Activated CD4-positive, alpha-beta T cell treated with anti-CD3 and anti-CD28 coated beads, Interleukin-2, Interleukin-6, amounts not matched to agents 100 ng/mL and 50 ng/mL, durations not matched to agents 16 hours and 8 hours (primary cell): ENCODE measurements around the gene NKAIN1.
"Not testable (repeated sequence)": the region's sequence is repeated elsewhere in the genome, so short reads cannot be mapped to it uniquely, and the experiment has no call there.

Experiments
- DNase-seq: peaks from one replicate; pipeline ENCODE4 v3.0.0-alpha.2; 2020

The NKAIN1 gene

GRCh38 chr1:31191281-31191680 is 48.4 kb downstream of the NKAIN1 start:
- no peak for DNase-seq

- DNase-seq = no peak
Measured at GRCh38 chr1:31189696-31190674, 49.7 kb downstream of the NKAIN1 start.

- peak; percentile 60 for DNase-seq
Measured at GRCh38 chr1:31183927-31184554, 55.6 kb downstream of the NKAIN1 start.

GRCh38 chr1:31183126-31183525 is 56.6 kb downstream of the NKAIN1 start:
- no peak for DNase-seq

GRCh38 chr1:31182352-31182751 is 57.3 kb downstream of the NKAIN1 start:
- DNase-seq = peak; percentile 39

- peak; percentile 61 for DNase-seq
Measured at GRCh38 chr1:31181515-31182343, 58.0 kb downstream of the NKAIN1 start.

- DNase-seq = no peak
Measured at GRCh38 chr1:31180338-31180737, 59.3 kb downstream of the NKAIN1 start.

- not testable (repeated sequence) for DNase-seq
Measured at GRCh38 chr1:31176291-31176690, 63.4 kb downstream of the NKAIN1 start.

GRCh38 chr1:31170486-31170735 is 69.3 kb downstream of the NKAIN1 start:
- DNase-seq = no peak

- DNase-seq = no peak
Measured at GRCh38 chr1:31166462-31166861, 73.2 kb downstream of the NKAIN1 start.

GRCh38 chr1:31164291-31164690 is 75.4 kb downstream of the NKAIN1 start:
- DNase-seq = no peak

- no peak for DNase-seq
Measured at GRCh38 chr1:31163866-31164265, 75.8 kb downstream of the NKAIN1 start.

- no peak for DNase-seq
Measured at GRCh38 chr1:31161571-31161970, 78.1 kb downstream of the NKAIN1 start.

GRCh38 chr1:31159869-31160611 is 79.6 kb downstream of the NKAIN1 start:
- DNase-seq = no peak

GRCh38 chr1:31159323-31159722 is 80.4 kb downstream of the NKAIN1 start:
- no peak for DNase-seq

GRCh38 chr1:31155216-31155806 is 84.4 kb downstream of the NKAIN1 start:
- DNase-seq = peak; percentile 71

GRCh38 chr1:31154632-31155215 is 85.0 kb downstream of the NKAIN1 start:
- peak; percentile 84 for DNase-seq

GRCh38 chr1:31154000-31154631 is 85.6 kb downstream of the NKAIN1 start:
- DNase-seq = no peak

- no peak for DNase-seq
Measured at GRCh38 chr1:31153423-31153822, 86.3 kb downstream of the NKAIN1 start.

GRCh38 chr1:31152181-31152795 is 87.4 kb downstream of the NKAIN1 start:
- no peak for DNase-seq

- no peak for DNase-seq
Measured at GRCh38 chr1:31151402-31151801, 88.3 kb downstream of the NKAIN1 start.
